Esophagus muscularis mucosa (tissue), 3 donors: ENCODE results near the gene SEMA5A.

Experiments used
- CTCF ChIP-seq, 3 experiments: fragments of 200-600 bp in 2 of 3; fragments of 450-650 bp in 1 of 3; sonication (generic) in 2 of 3; IDR thresholded peaks; one replicate each; pipeline ENCODE4 v1.5.1; 2017 to 2019; ENCODE audit warnings: antibody characterized with exemption in 3 of 3, mild to moderate bottlenecking in 2 of 3, moderate library complexity in 1 of 3
- POLR2A ChIP-seq: fragments of 450-650 bp; IDR thresholded peaks from one replicate; pipeline ENCODE4 v1.6.1; 2017; ENCODE audit warnings: antibody characterized with exemption, moderate library complexity, mild to moderate bottlenecking, low read depth
- POLR2AphosphoS5 ChIP-seq, 2 donors: sonication (generic); formaldehyde crosslinking; IDR thresholded peaks; one replicate each; pipeline ENCODE4 v1.6.1; 2017; ENCODE audit warnings: antibody characterized with exemption in 2 of 2

- no peak for TF ChIP-seq CTCF (IDR thresholded peaks at IDR 0.05)
- no peak for TF ChIP-seq POLR2AphosphoS5 (IDR thresholded peaks at IDR 0.05)
- no peak for TF ChIP-seq POLR2A
Observed at GRCh38 chr5:9555961-9556360, 10.1 kb upstream of the SEMA5A start.
